B cell (primary cell): ENCODE results near the gene LYST.

Experiments used
- CTCF ChIP-seq: fragments of 200-600 bp; IDR thresholded peaks from one replicate; pipeline ENCODE4 v1.8.0; 2022; ENCODE audit warnings: antibody characterized with exemption, mild to moderate bottlenecking
- EZH2 ChIP-seq: IDR thresholded peaks from 2 replicates; pipeline ENCODE4 v1.6.1; 2012; ENCODE audit warnings: borderline replicate concordance, low read depth, mild to moderate bottlenecking, moderate library complexity, low read length; ENCODE audit not compliant: insufficient read depth, poor library complexity, severe bottlenecking

- no peak for TF ChIP-seq CTCF
- no peak for TF ChIP-seq EZH2
These were observed 45.2 kb downstream of the LYST start for GRCh38 chr1:235821361-235821981.
